Renal cortex interstitium (tissue), 11 donors: ENCODE measurements around the gene CCNI. TPM values are rescaled to one million over a fixed set of nuclear protein-coding genes. Genes with fewer than 3 reads are reported as not detected.
A peak's percentile ranks its signal among the peaks of the same experiment; 100 is the strongest.
"Not testable (repeated sequence)": the region's sequence is repeated elsewhere in the genome, so short reads cannot be mapped to it uniquely, and the experiment has no call there.

Experiments
- DNase-seq, 11 donors: peaks; one replicate each; pipeline ENCODE4 v3.0.0-alpha.2; 2013; ENCODE audit warnings: low read depth in 9 of 11, low spot score in 4 of 11; ENCODE audit errors: extremely low read depth in 1 of 11
- polyA plus RNA-seq, 3 donors: library from polyadenylated mRNA; unstranded; fragments of 120-200 nt; gene quantifications; one replicate each; pipeline ENCODE4 v1.2.1, GENCODE V29; 2013; ENCODE audit not compliant: insufficient read length in 3 of 3

Gene CCNI
- polyA plus RNA-seq, 3 donors = 411 to 470 (median 412) TPM

- no peak for DNase-seq
Observed at GRCh38 chr4:77062856-77063255, 12.9 kb downstream of the CCNI start.

DNA sequence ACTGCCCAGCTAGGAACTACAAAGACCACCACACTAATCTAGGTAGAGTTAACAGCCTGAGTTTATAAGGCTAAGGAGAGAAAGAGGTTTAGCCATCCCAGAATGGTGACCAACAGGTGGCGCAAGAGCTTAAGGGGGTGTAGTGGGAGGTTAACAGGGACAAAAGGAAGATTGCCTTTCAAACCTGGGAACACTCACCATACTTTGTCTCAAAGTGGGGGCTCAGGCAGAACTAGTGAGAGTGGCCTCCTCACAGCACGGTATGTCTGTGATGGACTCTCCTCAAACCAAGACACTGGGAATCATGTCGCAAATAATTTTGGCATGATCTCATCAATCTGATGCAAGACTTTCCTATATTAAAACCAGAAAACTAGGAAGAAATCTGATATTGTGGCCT lies 23.4 kb downstream of the CCNI start:
- no peak for DNase-seq

- DNase-seq = no peak
Observed at GRCh38 chr4:77050962-77051361, 24.8 kb downstream of the CCNI start.

- DNase-seq = no peak
Observed at GRCh38 chr4:77047037-77047436, 28.8 kb downstream of the CCNI start.

- no peak for DNase-seq
Observed at GRCh38 chr4:77045490-77045889, 30.3 kb downstream of the CCNI start.

GRCh38 chr4:77044461-77045150 lies 31.2 kb downstream of the CCNI start:
- DNase-seq = peak in 2 of 11 donors; percentile 31 to 33

- no peak for DNase-seq
Observed at GRCh38 chr4:77043507-77044136, 32.2 kb downstream of the CCNI start.

DNA sequence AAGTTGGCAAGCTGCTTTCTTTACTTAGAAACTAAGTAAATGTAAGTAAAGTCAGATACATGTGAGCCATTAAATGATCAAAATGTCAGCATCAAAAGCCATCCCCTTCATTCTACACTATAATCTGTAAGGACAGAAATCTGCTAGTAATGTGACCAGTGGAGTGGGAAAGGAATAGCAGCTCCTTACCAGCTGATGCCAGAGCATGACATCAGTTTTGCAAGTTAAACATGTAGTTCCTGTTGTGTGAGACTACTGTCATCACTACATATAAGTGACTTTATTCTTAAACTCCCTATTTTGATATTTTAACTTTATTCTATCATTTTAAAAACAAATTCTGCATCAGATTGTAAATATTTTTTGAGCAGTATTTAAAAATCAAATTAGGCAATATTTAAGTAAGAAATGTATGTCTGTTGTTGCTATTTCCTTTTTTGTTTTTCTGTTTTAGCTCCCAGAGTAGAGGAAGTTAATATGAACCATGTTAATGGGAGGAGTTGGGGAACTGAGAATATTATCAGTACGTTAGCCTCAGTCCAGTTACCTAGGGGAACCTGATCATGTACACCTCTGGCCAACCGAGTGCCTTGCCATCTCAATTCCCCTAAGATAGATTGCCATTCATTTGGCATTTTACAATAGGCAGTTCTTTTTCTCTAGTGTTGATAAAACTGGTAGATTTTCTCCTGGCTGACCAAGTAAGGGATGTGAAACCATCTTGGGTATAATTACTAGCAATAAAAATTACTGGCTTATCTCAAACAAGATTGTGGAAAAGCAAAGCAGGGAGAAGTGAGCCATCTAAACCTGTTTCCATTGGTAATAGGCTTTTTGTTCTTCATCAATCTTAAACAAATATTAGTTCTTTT lies 34.7 kb downstream of the CCNI start:
- no peak for DNase-seq

DNA sequence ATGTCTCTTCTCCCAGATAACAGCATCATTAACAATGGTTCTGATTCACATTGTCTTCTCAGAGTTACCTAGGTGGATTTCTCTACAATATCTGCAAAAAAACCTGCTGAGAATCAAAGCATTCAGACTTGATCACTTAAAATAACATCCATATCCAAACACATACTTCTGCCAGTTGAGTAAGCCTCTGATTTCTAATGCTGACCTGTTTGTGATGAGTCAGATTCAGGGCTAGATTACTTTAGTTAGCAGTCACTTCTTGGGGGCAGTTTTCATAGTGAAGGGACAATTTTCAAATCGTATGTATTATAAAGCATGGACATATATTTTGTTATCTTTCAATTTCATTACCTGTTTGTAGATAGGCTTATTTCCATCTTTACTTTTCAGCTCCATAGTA lies 35.5 kb downstream of the CCNI start:
- DNase-seq = no peak

GRCh38 chr4:77039796-77040195 lies 36.0 kb downstream of the CCNI start:
- no peak for DNase-seq

DNA sequence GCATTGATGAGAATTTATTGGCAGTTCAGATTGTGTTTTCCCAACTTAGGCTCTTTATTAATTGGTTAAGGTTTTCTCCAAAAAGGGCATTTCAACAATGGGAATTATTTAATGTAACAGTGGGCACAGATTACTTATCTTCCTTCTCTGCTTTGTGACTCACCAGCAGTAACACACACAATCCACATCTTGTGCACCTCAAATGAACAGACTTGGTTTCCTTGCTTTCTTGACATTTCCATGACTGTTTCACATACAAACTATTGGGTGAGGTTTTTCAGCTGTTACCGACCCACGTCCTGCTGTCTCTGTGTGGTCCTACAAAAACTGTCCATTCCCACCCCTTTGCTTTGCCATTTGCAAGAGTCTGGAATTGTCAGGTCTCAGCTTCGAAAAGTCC lies 38.1 kb downstream of the CCNI start:
- DNase-seq = no peak

DNA sequence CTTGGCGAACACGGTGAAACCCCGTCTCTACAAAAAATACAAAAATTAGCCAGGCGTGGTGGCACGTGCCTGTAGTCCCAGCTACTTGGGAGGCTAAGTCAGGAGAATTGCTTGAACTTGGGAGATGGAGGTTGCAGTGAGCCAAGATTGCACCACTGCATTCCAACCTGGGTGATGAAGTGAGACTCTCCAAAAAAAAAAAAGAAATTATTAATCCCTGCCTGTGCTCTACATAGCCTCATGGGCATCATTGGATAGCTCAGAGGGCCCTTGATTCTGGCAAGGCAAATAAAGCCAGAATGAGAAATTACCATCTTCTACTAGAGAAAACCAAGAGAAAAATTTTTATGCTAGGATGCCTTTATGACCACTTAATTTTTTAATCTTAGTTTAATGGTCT lies 38.6 kb downstream of the CCNI start:
- not testable (repeated sequence) for DNase-seq

GRCh38 chr4:77036206-77036605 lies 39.6 kb downstream of the CCNI start:
- no peak for DNase-seq

- no peak for DNase-seq
Observed at GRCh38 chr4:77035153-77035552, 40.6 kb downstream of the CCNI start.

DNA sequence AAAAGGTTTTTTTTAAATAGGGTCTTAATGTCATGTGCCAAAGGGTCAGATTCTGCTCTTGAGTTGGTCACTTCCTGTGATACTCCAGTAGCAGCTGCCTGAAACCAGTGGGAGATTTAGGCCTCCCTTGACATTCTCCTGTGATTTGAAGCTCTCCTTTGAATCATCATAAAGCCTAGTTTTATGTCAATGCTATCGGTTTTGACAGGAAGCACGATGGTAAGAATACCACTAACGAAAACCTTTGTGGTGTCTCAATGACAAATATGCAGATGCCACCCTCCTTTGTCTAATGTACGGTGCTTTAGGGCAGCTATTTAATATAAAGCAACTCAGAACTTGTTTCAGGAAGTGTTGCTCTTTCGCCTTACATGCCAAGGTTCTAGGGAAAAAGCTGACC lies 44.2 kb downstream of the CCNI start:
- DNase-seq = no peak

GRCh38 chr4:77029757-77030156 lies 46.0 kb downstream of the CCNI start:
- DNase-seq = not testable (repeated sequence)

DNA sequence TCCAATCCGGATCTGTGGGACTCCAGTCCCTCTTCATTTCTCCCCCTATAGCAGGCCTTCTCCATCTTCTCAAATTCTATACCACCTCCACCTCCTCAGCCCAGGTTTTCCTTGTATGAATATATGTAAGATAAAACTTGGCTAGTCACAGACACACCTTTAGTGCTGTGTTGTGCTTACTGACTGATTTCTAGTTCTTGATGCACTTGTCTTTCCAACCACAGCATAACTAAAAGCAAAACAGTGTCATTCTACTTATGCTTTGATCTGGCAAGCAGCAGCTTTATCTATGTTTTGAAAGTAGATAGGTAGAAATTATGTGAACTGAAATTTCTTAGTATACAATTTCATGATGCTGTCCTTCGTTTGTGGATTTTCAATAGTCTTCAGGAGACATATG lies 47.5 kb downstream of the CCNI start:
- no peak for DNase-seq

DNA sequence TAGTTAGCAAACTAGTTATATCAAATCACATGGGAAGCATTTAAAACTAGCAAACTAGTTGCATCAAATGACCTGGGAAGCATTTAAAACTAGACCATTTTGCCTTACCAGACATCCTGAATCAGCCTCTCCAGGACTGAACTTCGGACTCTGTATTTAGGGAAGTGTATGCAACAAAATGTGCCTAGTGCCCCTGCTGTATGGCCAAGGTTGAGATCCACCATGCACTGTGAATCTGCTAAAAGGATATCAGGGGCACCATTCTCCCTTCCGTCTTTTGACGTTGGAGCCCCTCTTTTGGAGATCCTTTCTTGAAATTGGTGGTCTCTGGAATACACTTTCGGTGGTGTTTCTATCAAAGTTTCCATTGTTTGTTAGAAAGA lies 49.5 kb downstream of the CCNI start:
- no peak for DNase-seq

GRCh38 chr4:77025643-77026321 lies 50.0 kb downstream of the CCNI start:
- DNase-seq = no peak

DNA sequence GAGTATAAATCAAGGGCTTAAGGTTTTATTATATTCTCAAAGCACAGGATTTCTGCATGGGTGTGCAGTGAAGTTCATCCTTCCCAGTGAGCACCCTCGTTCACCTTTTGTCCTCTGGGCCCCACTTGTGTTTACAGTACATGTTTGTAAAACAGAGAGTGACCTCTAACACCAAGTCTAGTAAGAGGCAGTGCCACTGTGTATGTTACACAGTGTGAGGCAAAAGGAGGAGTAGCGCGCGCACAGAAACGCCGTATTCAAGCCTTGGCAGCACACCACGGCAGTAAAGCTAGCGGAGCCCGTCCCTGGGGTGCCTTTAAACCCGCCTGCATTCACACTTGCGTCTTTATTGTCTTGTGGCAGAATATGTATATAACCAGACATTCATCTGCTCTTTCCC lies 51.9 kb downstream of the CCNI start:
- no peak for DNase-seq
